HG03064 (cell line): ENCODE measurements around the gene P4HA2.

Experiments used
- ATAC-seq: cut with Tn5 transposase; IDR thresholded peaks from one replicate; pipeline ENCODE4 v1.9.1; 2021; ENCODE audit warnings: low read depth; ENCODE audit not compliant: unreplicated experiment

P4HA2 gene

GRCh38 chr5:132265336-132266030, 37.8 kb upstream of the P4HA2 start:
- no peak for ATAC-seq

GRCh38 chr5:132264546-132265335, 37.1 kb upstream of the P4HA2 start:
- no peak for ATAC-seq

- ATAC-seq = no peak
Observed at GRCh38 chr5:132263548-132264261, 36.1 kb upstream of the P4HA2 start.

GRCh38 chr5:132262882-132263547, 35.4 kb upstream of the P4HA2 start:
- ATAC-seq = no peak

- no peak for ATAC-seq
Observed at GRCh38 chr5:132261881-132262845, 34.5 kb upstream of the P4HA2 start.

GRCh38 chr5:132260714-132261551, 33.3 kb upstream of the P4HA2 start:
- ATAC-seq = peak; percentile 59

- ATAC-seq = no peak
Observed at GRCh38 chr5:132260051-132260450, 32.4 kb upstream of the P4HA2 start.

GRCh38 chr5:132259069-132259851, 31.6 kb upstream of the P4HA2 start:
- no peak for ATAC-seq

GRCh38 chr5:132258102-132259068, 30.7 kb upstream of the P4HA2 start:
- no peak for ATAC-seq

GRCh38 chr5:132257131-132258101, 29.8 kb upstream of the P4HA2 start, which contains the start of gene PDLIM4:
PDLIM4 (plus strand) TSS chr5:132257696; CDS start chr5:132257735, 39 bp downstream.
- ATAC-seq = no peak

GRCh38 chr5:132256783-132257130, 29.1 kb upstream of the P4HA2 start:
- ATAC-seq = no peak

GRCh38 chr5:132256086-132256782, 28.6 kb upstream of the P4HA2 start:
- no peak for ATAC-seq

GRCh38 chr5:132254321-132254977, 26.8 kb upstream of the P4HA2 start:
- ATAC-seq = no peak

- ATAC-seq = no peak
Observed at GRCh38 chr5:132253452-132254320, 26.0 kb upstream of the P4HA2 start.
